K562 (cell line): ENCODE measurements around the gene RASGRP2. TPM values are rescaled to one million over a fixed set of nuclear protein-coding genes. Genes with fewer than 3 reads are reported as not detected.
A peak's percentile ranks its signal among the peaks of the same experiment; 100 is the strongest.

Source experiments
- CBFB ChIP-seq: sonication (generic); formaldehyde crosslinking; IDR thresholded peaks from 2 replicates; pipeline ENCODE4 v1.4.0; 2020; ENCODE audit warnings: mild to moderate bottlenecking, missing genetic modification reagents
- CREBBP ChIP-seq: IDR thresholded peaks from one replicate; pipeline ENCODE4 v1.6.1; 2012; ENCODE audit warnings: low read depth, mild to moderate bottlenecking, control low read depth, inconsistent platforms, low read length
- FOXJ3 ChIP-seq: sonication (generic); formaldehyde crosslinking; IDR thresholded peaks from 2 replicates; pipeline ENCODE4 v1.4.0; 2020; ENCODE audit warnings: mild to moderate bottlenecking, missing genetic modification reagents
- MTA3 ChIP-seq: fragments of 450-650 bp; formaldehyde crosslinking; IDR thresholded peaks from 2 replicates; pipeline ENCODE4 v1.6.1; 2017; ENCODE audit warnings: mild to moderate bottlenecking, borderline replicate concordance
- NR2C1 ChIP-seq, 2 experiments: fragments of 450-650 bp; IDR thresholded peaks; 2 replicates each; pipeline ENCODE4 v1.6.1; 2017; ENCODE audit warnings: mild to moderate bottlenecking in 2 of 2, antibody characterized with exemption in 1 of 2, inconsistent platforms in 1 of 2, missing compliant biosample characterization in 1 of 2, missing genetic modification characterization in 1 of 2
- PYGO2 ChIP-seq: fragments of 450-650 bp; IDR thresholded peaks from 2 replicates; pipeline ENCODE4 v1.6.1; 2016; ENCODE audit warnings: mild to moderate bottlenecking, missing genetic modification characterization, moderate library complexity, missing compliant biosample characterization
- RBM22 ChIP-seq: fragments of 200-400 bp; formaldehyde crosslinking; IDR thresholded peaks from 2 replicates; pipeline ENCODE4 v1.6.1; 2018; ENCODE audit warnings: low read length, low read depth; ENCODE audit not compliant: poor library complexity, severe bottlenecking
- TCF7L2 ChIP-seq: fragments of 150-350 bp; IDR thresholded peaks from 2 replicates; pipeline ENCODE4 v1.6.1; 2016; ENCODE audit warnings: low read depth, mild to moderate bottlenecking, low read length, moderate library complexity
- ZNF184 ChIP-seq: sonication (generic); formaldehyde crosslinking; IDR thresholded peaks from 2 replicates; pipeline ENCODE4 v1.5.0; 2020; ENCODE audit warnings: missing genetic modification reagents
- ZNF239 ChIP-seq: fragments of 250-450 bp; sonication (Bioruptor Pico); IDR thresholded peaks from 2 replicates; pipeline ENCODE4 v1.4.0; 2020; ENCODE audit warnings: mild to moderate bottlenecking
- ZNF76 ChIP-seq: fragments of 250-450 bp; sonication (Bioruptor Pico); IDR thresholded peaks from 2 replicates; pipeline ENCODE4 v1.4.0; 2020; ENCODE audit warnings: mild to moderate bottlenecking, moderate library complexity, borderline replicate concordance
- ZSCAN32 ChIP-seq: fragments of 450-650 bp; formaldehyde crosslinking; IDR thresholded peaks from 2 replicates; pipeline ENCODE4 v1.4.0; 2020; ENCODE audit warnings: mild to moderate bottlenecking, moderate library complexity
- polyA plus RNA-seq, 8 experiments: library from polyadenylated mRNA; depleted of rRNA in 4 of 8; stranded (reverse) in 5 of 8; unstranded in 3 of 8; fragments of >200 nt; fragmentation: Nextera tagmentation in 2 of 8; fragmentation: Illumina TruSeq in 1 of 8; extraction: Ambion mirVana in 2 of 8; extraction: Trizol in 1 of 8; gene quantifications; 2 replicates each; pipeline versions ENCODE4 v1.2.1 to v1.2.3, GENCODE V29; 2011 to 2014; ENCODE audit warnings: inconsistent platforms in 1 of 8, missing spikeins in 1 of 8
- total RNA-seq, 7 experiments: library from RNA; depleted of rRNA in 6 of 7; stranded (reverse); fragments of >200 nt in 6 of 7; fragmentation: Illumina TruSeq in 2 of 7; extraction: Trizol in 2 of 7; gene quantifications; 2 replicates each; pipeline versions ENCODE4 v1.2.1 to v1.2.3, GENCODE V29; 2011 to 2021; ENCODE audit warnings: low replicate concordance in 1 of 7
- TF ChIP-seq, protein P1 (sequence below): fragments of 450-650 bp; formaldehyde crosslinking; IDR thresholded peaks from 2 replicates; pipeline ENCODE4 v1.4.0; 2022; ENCODE audit warnings: missing genetic modification characterization
- TF ChIP-seq, protein P2 (sequence below): sonication (generic); formaldehyde crosslinking; IDR thresholded peaks from 2 replicates; pipeline ENCODE4 v1.8.0; 2022; ENCODE audit warnings: mild to moderate bottlenecking, missing genetic modification reagents
- TF ChIP-seq, protein P3 (sequence below): fragments of 200-400 bp; formaldehyde crosslinking; IDR thresholded peaks from 2 replicates; pipeline ENCODE4 v1.6.1; 2017; ENCODE audit warnings: mild to moderate bottlenecking, low read depth, low read length, moderate library complexity
- TF ChIP-seq, protein P4 (sequence below): fragments of 450-650 bp; IDR thresholded peaks from 2 replicates; pipeline ENCODE4 v1.6.1; 2017; ENCODE audit warnings: mild to moderate bottlenecking, moderate library complexity
- TF ChIP-seq, protein P5 (sequence below): fragments of 250-450 bp; sonication (Bioruptor Pico); IDR thresholded peaks from 2 replicates; pipeline ENCODE4 v1.8.0; 2021; ENCODE audit warnings: moderate library complexity, mild to moderate bottlenecking, inconsistent platforms

The RASGRP2 gene
- total and polyA plus RNA-seq, 9 of the 15 experiments (the other 6 are each of a cell fraction or from before 2014, with no cell fraction given): 0.87 to 22.7 (median 5.5) TPM

DNA sequence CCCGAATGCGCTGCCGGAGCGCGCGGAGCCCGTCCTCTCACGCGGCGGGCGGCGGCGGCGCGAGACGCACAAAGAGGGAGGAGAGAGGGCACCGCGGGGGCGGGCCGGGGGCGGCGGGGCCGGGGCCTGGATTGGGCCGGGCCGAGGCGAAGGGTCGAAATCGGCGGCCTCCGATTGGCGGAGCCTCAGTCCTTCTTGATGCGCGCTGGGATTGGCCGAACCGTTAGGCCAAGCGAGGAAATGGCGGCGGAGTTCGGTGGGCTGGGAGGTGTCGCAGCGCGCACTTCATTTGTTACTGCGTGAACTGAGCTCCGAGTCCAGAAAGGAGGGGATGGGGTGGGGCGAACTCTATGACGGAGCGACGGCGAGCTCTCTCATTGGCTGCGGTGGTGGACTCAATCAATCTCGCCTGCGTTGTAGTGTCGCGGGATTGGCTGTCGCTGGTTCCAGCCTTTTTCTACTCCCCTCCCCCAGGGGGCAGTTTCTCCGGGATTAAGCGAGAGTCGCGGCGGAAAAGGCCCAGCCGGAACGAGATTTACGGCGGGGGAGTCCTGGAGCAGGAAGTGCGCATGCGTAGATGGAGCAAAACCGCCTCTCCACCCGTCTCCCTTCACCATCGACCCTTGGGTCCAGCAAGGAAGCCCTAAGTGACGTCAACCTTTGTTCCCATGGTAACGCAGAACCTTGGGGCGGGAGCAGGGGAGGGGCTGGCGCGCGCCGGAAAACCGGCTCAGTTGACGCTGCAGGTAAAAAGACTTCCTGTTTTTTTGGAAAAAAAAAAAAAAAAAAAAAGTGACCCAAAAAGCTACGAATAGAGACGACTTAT, 34.7 kb upstream of the RASGRP2 start, which contains the start of gene SF1 (continued):
- TF ChIP-seq MTA3 (no peak; the same call in 1 of the 2 replicates), PYGO2 (tag) (no peak), TCF7L2 (no peak), CREBBP (no peak), CBFB (no peak), ZNF76 (no peak), NR2C1 (IDR thresholded peaks at IDR 0.05) (peak; percentile 60; the same call in 1 of the 2 replicates), NR2C1 (tag; IDR thresholded peaks at IDR 0.05) (peak; percentile 33; the same call in 1 of the 2 replicates), FOXJ3 (CRISPR knock-in tag) (no peak), RBM22 (no peak), ZNF184 (CRISPR knock-in tag) (no peak), ZNF239 (CRISPR knock-in tag) (no peak), ZSCAN32 (CRISPR knock-in tag) (no peak)
- TF ChIP-seq, protein P1, sequence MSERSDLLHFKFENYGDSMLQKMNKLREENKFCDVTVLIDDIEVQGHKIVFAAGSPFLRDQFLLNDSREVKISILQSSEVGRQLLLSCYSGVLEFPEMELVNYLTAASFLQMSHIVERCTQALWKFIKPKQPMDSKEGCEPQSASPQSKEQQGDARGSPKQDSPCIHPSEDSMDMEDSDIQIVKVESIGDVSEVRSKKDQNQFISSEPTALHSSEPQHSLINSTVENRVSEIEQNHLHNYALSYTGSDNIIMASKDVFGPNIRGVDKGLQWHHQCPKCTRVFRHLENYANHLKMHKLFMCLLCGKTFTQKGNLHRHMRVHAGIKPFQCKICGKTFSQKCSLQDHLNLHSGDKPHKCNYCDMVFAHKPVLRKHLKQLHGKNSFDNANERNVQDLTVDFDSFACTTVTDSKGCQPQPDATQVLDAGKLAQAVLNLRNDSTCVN: no peak
- TF ChIP-seq, protein P2, sequence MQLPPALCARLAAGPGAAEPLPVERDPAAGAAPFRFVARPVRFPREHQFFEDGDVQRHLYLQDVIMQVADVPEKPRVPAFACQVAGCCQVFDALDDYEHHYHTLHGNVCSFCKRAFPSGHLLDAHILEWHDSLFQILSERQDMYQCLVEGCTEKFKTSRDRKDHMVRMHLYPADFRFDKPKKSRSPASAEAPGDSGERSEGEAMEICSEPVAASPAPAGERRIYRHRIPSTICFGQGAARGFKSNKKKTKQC (CRISPR knock-in tag): no peak
- TF ChIP-seq, protein P3, sequence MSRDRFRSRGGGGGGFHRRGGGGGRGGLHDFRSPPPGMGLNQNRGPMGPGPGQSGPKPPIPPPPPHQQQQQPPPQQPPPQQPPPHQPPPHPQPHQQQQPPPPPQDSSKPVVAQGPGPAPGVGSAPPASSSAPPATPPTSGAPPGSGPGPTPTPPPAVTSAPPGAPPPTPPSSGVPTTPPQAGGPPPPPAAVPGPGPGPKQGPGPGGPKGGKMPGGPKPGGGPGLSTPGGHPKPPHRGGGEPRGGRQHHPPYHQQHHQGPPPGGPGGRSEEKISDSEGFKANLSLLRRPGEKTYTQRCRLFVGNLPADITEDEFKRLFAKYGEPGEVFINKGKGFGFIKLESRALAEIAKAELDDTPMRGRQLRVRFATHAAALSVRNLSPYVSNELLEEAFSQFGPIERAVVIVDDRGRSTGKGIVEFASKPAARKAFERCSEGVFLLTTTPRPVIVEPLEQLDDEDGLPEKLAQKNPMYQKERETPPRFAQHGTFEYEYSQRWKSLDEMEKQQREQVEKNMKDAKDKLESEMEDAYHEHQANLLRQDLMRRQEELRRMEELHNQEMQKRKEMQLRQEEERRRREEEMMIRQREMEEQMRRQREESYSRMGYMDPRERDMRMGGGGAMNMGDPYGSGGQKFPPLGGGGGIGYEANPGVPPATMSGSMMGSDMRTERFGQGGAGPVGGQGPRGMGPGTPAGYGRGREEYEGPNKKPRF: no peak
- TF ChIP-seq, protein P4, sequence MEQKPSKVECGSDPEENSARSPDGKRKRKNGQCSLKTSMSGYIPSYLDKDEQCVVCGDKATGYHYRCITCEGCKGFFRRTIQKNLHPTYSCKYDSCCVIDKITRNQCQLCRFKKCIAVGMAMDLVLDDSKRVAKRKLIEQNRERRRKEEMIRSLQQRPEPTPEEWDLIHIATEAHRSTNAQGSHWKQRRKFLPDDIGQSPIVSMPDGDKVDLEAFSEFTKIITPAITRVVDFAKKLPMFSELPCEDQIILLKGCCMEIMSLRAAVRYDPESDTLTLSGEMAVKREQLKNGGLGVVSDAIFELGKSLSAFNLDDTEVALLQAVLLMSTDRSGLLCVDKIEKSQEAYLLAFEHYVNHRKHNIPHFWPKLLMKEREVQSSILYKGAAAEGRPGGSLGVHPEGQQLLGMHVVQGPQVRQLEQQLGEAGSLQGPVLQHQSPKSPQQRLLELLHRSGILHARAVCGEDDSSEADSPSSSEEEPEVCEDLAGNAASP: no peak
- TF ChIP-seq, protein P5, sequence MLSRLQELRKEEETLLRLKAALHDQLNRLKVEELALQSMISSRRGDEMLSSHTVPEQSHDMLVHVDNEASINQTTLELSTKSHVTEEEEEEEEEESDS (CRISPR knock-in tag): no peak
